MM.1S (cell line): ENCODE data around the gene UBR2.

Experiments used
- EZH2 ChIP-seq: fragments of 300-600 bp; sonication (generic); optimal IDR thresholded peaks from 2 replicates; pipeline ENCODE3; 2017; ENCODE audit warnings: low read depth, mild to moderate bottlenecking, antibody characterized with exemption, low read length, mixed read lengths
- EZH2phosphoT487 ChIP-seq: fragments of 300-600 bp; sonication (generic); IDR thresholded peaks from 2 replicates; pipeline ENCODE4 v1.6.1; 2018; ENCODE audit warnings: antibody characterized with exemption, low read length
- TF ChIP-seq, protein P1 (sequence below): fragments of 300-600 bp; sonication (generic); IDR thresholded peaks from 2 replicates; pipeline ENCODE4 v1.5.1; 2016; ENCODE audit warnings: antibody characterized with exemption, low read length, mixed read lengths

DNA sequence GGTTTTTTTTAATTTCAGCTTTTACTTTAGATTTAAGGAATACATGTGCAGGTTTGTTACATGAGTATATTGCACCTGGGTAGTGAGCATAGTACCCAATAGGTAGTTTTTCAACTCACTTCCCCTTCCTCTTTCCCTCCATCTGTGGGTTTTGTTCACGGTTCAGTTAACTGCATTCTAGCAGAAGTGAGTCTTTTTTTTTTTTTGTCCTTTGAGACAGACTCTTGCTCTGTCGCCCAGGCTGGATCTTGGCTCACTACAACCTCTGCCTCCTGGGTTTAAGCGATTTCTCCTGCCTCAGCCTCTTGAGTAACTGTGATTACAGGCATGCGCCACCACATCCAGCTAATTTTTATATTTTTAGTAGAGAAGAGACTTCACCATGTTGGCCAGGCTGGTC lies 8.7 kb downstream of the UBR2 start:
- TF ChIP-seq, protein P1, sequence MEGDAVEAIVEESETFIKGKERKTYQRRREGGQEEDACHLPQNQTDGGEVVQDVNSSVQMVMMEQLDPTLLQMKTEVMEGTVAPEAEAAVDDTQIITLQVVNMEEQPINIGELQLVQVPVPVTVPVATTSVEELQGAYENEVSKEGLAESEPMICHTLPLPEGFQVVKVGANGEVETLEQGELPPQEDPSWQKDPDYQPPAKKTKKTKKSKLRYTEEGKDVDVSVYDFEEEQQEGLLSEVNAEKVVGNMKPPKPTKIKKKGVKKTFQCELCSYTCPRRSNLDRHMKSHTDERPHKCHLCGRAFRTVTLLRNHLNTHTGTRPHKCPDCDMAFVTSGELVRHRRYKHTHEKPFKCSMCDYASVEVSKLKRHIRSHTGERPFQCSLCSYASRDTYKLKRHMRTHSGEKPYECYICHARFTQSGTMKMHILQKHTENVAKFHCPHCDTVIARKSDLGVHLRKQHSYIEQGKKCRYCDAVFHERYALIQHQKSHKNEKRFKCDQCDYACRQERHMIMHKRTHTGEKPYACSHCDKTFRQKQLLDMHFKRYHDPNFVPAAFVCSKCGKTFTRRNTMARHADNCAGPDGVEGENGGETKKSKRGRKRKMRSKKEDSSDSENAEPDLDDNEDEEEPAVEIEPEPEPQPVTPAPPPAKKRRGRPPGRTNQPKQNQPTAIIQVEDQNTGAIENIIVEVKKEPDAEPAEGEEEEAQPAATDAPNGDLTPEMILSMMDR, result no peak
- no peak for TF ChIP-seq EZH2
- TF ChIP-seq EZH2phosphoT487, result no peak
